ENCODE data around the gene ACP1.

ACP1 gene

DNA sequence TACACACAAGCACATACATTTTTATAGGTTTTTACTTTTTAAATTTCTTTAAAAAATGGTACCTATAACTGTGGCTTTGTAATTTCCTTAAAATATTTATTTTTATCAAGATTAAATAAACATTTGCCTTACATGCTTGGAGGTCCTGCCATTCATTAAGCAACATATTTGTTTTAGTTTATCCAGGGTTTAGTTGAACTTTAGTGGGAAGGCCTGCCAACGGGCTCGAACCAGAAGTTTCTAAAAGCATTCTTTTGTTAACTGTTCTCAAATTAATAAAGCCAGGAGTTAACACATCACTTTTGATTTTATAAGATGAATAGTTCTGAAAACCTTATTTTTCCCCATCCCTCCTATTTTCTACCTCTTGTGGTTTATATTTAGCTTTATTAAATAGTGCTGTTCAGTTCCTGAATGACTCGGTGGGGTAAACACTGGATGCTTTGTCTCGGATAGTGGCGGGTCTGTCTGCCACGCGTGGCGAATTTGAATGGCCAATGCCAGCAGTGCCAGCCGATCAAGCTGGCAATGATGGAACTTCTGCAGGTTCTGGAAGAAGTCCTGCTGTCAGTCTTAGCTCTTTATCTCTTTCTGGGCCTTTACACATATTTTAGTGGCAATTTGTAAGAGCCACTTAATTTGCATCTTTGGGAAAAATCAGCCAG is 33.1 kb upstream of the ACP1 start:
- DNase-seq (ENCODE audit: low spot score), result no peak
- in situ Hi-C loops (cut with MboI; ENCODE audit: low sequenced_read_pairs, unreplicated experiment), result no loop called here
- TF ChIP-seq, protein P1, sequence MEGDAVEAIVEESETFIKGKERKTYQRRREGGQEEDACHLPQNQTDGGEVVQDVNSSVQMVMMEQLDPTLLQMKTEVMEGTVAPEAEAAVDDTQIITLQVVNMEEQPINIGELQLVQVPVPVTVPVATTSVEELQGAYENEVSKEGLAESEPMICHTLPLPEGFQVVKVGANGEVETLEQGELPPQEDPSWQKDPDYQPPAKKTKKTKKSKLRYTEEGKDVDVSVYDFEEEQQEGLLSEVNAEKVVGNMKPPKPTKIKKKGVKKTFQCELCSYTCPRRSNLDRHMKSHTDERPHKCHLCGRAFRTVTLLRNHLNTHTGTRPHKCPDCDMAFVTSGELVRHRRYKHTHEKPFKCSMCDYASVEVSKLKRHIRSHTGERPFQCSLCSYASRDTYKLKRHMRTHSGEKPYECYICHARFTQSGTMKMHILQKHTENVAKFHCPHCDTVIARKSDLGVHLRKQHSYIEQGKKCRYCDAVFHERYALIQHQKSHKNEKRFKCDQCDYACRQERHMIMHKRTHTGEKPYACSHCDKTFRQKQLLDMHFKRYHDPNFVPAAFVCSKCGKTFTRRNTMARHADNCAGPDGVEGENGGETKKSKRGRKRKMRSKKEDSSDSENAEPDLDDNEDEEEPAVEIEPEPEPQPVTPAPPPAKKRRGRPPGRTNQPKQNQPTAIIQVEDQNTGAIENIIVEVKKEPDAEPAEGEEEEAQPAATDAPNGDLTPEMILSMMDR (IDR thresholded peaks at IDR 0.05; ENCODE audit: borderline replicate concordance, control extremely low read depth, extremely low read depth, insufficient read depth, missing control alignments), result no peak

DNA sequence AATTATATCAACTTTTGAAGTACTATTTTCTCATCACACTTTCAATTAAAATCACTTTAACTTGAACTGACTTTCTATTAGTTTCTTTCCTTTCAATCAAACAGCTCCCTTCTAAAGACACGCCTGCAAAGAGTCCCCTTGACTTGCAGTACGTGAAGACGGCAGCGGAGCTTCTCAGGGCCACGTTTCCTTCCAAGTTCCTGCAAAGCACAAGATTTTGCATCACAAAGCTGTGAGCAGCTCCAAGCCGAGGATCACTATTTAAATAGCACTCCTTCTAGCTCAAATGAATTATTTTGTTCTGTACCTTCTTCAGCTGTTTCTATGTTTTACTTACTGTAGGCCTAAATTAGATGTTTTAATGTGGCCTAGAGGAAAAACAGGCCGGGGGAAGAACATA is 31.7 kb upstream of the ACP1 start:
- in situ Hi-C loops (cut with MboI; ENCODE audit: low sequenced_read_pairs, unreplicated experiment), result no loop called here
- TF ChIP-seq, protein P1 (IDR thresholded peaks at IDR 0.05; ENCODE audit: borderline replicate concordance, control extremely low read depth, extremely low read depth, insufficient read depth, missing control alignments), result no peak
- DNase-seq (ENCODE audit: low spot score), result no peak

DNA sequence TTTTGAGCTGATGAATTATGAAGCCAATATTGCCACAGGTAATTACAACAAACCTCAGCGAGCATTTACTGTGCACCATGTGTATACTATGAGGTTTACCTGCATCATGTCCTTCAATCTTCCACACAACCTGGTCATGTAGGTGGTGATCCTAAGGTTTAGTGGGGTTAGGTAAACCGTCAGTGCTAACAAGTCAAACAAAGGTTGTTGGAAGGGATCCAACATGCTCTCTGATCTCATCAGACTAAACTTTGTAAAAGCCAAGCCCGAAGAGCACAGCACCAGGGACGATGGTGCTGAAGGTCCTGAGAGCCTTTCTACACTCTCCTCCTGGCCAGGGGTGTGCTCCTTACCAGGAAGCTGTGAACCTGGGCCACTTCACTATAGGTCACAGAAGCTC is 30.3 kb upstream of the ACP1 start:
- in situ Hi-C loops (cut with MboI; ENCODE audit: low sequenced_read_pairs, unreplicated experiment), result no loop called here
- TF ChIP-seq, protein P1 (IDR thresholded peaks at IDR 0.05; ENCODE audit: borderline replicate concordance, control extremely low read depth, extremely low read depth, insufficient read depth, missing control alignments), result no peak
- no peak for DNase-seq (ENCODE audit: low spot score)

- no peak for DNase-seq (ENCODE audit: low spot score)
- in situ Hi-C loops (cut with MboI; ENCODE audit: low sequenced_read_pairs, unreplicated experiment), result no loop called here
- TF ChIP-seq, protein P1 (IDR thresholded peaks at IDR 0.05; ENCODE audit: borderline replicate concordance, control extremely low read depth, extremely low read depth, insufficient read depth, missing control alignments), result no peak
Observed at GRCh38 chr2:236993-237539, 27.7 kb upstream of the ACP1 start.

DNA sequence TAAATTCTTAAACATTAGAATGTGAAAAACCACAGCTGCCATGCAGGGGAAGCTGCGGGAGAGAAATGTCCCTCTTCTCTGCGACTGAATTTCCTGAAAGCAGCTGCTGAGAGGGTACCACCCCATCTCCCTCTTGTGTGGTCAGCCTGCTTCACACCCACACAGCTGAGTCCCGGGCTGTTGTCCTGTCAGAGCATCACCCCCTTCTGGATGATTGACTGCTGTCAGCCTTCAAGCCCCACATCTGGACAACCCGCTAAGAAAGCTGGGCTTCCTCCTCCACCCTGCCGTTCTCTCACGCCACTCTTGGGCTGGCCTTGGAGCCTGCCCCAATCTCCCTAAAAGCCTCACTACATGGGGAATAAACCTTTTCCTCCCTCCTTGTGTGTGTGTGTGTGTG is 26.9 kb upstream of the ACP1 start:
- TF ChIP-seq, protein P1 (IDR thresholded peaks at IDR 0.05; ENCODE audit: borderline replicate concordance, control extremely low read depth, extremely low read depth, insufficient read depth, missing control alignments), result no peak

GRCh38 chr2:238431-238830 is 26.3 kb upstream of the ACP1 start:
- in situ Hi-C loops (cut with MboI; ENCODE audit: low sequenced_read_pairs, unreplicated experiment), result no loop called here
- TF ChIP-seq, protein P1 (IDR thresholded peaks at IDR 0.05; ENCODE audit: borderline replicate concordance, control extremely low read depth, extremely low read depth, insufficient read depth, missing control alignments), result no peak
- no peak for DNase-seq (ENCODE audit: low spot score)

More for the DNA sequence above, 26.9 kb upstream of the ACP1 start:
- DNase-seq (ENCODE audit: low spot score), result no peak
- in situ Hi-C loops (cut with MboI; ENCODE audit: low sequenced_read_pairs, unreplicated experiment), result no loop called here
